ENCODE measurements around the gene HP.

Gene HP

GRCh38 chr16:72012607-72013006 is 41.7 kb upstream of the HP start:
- Histone ChIP-seq H3K4me2 (ENCODE audit: low read depth, low read length, poor library complexity, severe bottlenecking) (no peak overlapping the region), H3K9ac (ENCODE audit: low read depth, low read length, poor library complexity, severe bottlenecking) (no peak overlapping the region), H3K4me1 (ENCODE audit: insufficient read depth, low read length, poor library complexity, severe bottlenecking) (peaks cover 23% of the 10 kb centered on the region), H3K36me3 (ENCODE audit: insufficient read depth, low read length) (peaks cover 3% of the 10 kb centered on the region; the same call in 1 of the 2 replicates), H3K9me2 (replicated peaks; ENCODE audit: low read depth, low read length) (no peaks in the 10 kb centered on the region), H3F3A (ENCODE audit: low read depth) (no peaks in the 10 kb centered on the region), H3K79me2 (ENCODE audit: insufficient read depth, low read length) (peaks cover 14% of the 10 kb centered on the region; the same call in 1 of the 2 replicates), H3K9me3 (ENCODE audit: insufficient read depth, low read depth, low read length) (no peaks in the 10 kb centered on the region), H3K27me3 (ENCODE audit: insufficient read depth, low read length, poor library complexity, severe bottlenecking) (no peaks in the 10 kb centered on the region), H4K20me1 (ENCODE audit: insufficient read depth, low read length, poor library complexity, severe bottlenecking) (no peaks in the 10 kb centered on the region), H2AFZ (ENCODE audit: low read length) (no peak overlapping the region), H3K4me3 (ENCODE audit: low read length, poor library complexity, severe bottlenecking) (no peak overlapping the region)
- TF ChIP-seq EZH2phosphoT487 (IDR thresholded peaks at IDR 0.05; ENCODE audit: borderline replicate concordance) (no peak), CTCF (conservative IDR thresholded peaks at IDR 0.05; ENCODE audit: low read length) (no peak)

GRCh38 chr16:72013389-72013788 is 40.9 kb upstream of the HP start:
- Histone ChIP-seq H2AFZ (ENCODE audit: low read length) (no peak overlapping the region), H4K20me1 (ENCODE audit: insufficient read depth, low read length, poor library complexity, severe bottlenecking) (no peaks in the 10 kb centered on the region), H3K36me3 (ENCODE audit: insufficient read depth, low read length) (peaks cover 3% of the 10 kb centered on the region; the same call in 1 of the 2 replicates), H3K4me1 (ENCODE audit: insufficient read depth, low read length, poor library complexity, severe bottlenecking) (peaks cover 18% of the 10 kb centered on the region), H3K9me3 (ENCODE audit: insufficient read depth, low read depth, low read length) (no peaks in the 10 kb centered on the region), H3F3A (ENCODE audit: low read depth) (no peaks in the 10 kb centered on the region), H3K9ac (ENCODE audit: low read depth, low read length, poor library complexity, severe bottlenecking) (peak overlapping the region; percentile 39), H3K27me3 (ENCODE audit: insufficient read depth, low read length, poor library complexity, severe bottlenecking) (no peaks in the 10 kb centered on the region), H3K9me2 (replicated peaks; ENCODE audit: low read depth, low read length) (no peaks in the 10 kb centered on the region), H3K79me2 (ENCODE audit: insufficient read depth, low read length) (peaks cover 14% of the 10 kb centered on the region; the same call in 1 of the 2 replicates), H3K4me3 (ENCODE audit: low read length, poor library complexity, severe bottlenecking) (no peak overlapping the region), H3K4me2 (ENCODE audit: low read depth, low read length, poor library complexity, severe bottlenecking) (no peak overlapping the region)
- TF ChIP-seq CTCF (conservative IDR thresholded peaks at IDR 0.05; ENCODE audit: low read length) (no peak), EZH2phosphoT487 (IDR thresholded peaks at IDR 0.05; ENCODE audit: borderline replicate concordance) (no peak)

GRCh38 chr16:72013888-72014581 is 40.3 kb upstream of the HP start:
- Histone ChIP-seq H4K20me1 (ENCODE audit: insufficient read depth, low read length, poor library complexity, severe bottlenecking) (no peaks in the 10 kb centered on the region), H2AFZ (ENCODE audit: low read length) (no peak overlapping the region), H3K9me3 (ENCODE audit: insufficient read depth, low read depth, low read length) (no peaks in the 10 kb centered on the region), H3K4me1 (ENCODE audit: insufficient read depth, low read length, poor library complexity, severe bottlenecking) (peaks cover 18% of the 10 kb centered on the region), H3K4me2 (ENCODE audit: low read depth, low read length, poor library complexity, severe bottlenecking) (no peak overlapping the region), H3F3A (ENCODE audit: low read depth) (no peaks in the 10 kb centered on the region), H3K9ac (ENCODE audit: low read depth, low read length, poor library complexity, severe bottlenecking) (peak overlapping the region; percentile 39), H3K9me2 (replicated peaks; ENCODE audit: low read depth, low read length) (no peaks in the 10 kb centered on the region), H3K79me2 (ENCODE audit: insufficient read depth, low read length) (peaks cover 10% of the 10 kb centered on the region; the same call in 1 of the 2 replicates), H3K36me3 (ENCODE audit: insufficient read depth, low read length) (peaks cover 3% of the 10 kb centered on the region; the same call in 1 of the 2 replicates), H3K27me3 (ENCODE audit: insufficient read depth, low read length, poor library complexity, severe bottlenecking) (no peaks in the 10 kb centered on the region), H3K4me3 (ENCODE audit: low read length, poor library complexity, severe bottlenecking) (no peak overlapping the region)
- TF ChIP-seq EZH2phosphoT487 (IDR thresholded peaks at IDR 0.05; ENCODE audit: borderline replicate concordance) (no peak), CTCF (conservative IDR thresholded peaks at IDR 0.05; ENCODE audit: low read length) (no peak)

Measured in Loucy (cell line).